Spleen (tissue), 11 donors: ENCODE data around the gene COBLL1. TPM values are rescaled to one million over a fixed set of nuclear protein-coding genes. Genes with fewer than 3 reads are reported as not detected.

Experiments used
- DNase-seq: peaks from one replicate; pipeline ENCODE4 v3.0.0-alpha.2; 2020
- H3K27ac ChIP-seq, 8 donors: fragments of 200-600 bp; sonication (generic) in 7 of 8; 1 replicate in 4 of 8; 2 replicates in 4 of 8; pipeline versions ENCODE4 v1.5.0 to v1.8.0; 2016 to 2021; ENCODE audit warnings: inconsistent platforms in 4 of 8, mild to moderate bottlenecking in 4 of 8, moderate library complexity in 1 of 8
- H3K27me3 ChIP-seq, 7 donors: fragments of 200-600 bp; sonication (generic) in 6 of 7; replicated peaks in 1 of 7; 1 replicate in 4 of 7; 2 replicates in 3 of 7; pipeline versions ENCODE4 v1.5.0 to v1.8.0; 2016 to 2021; ENCODE audit warnings: inconsistent platforms in 3 of 7, mild to moderate bottlenecking in 1 of 7
- H3K36me3 ChIP-seq, 6 donors: fragments of 200-600 bp; sonication (generic) in 5 of 6; 1 replicate in 4 of 6; 2 replicates in 2 of 6; pipeline versions ENCODE4 v1.5.0 to v1.8.0; 2016 to 2021; ENCODE audit warnings: inconsistent platforms in 2 of 6
- H3K4me1 ChIP-seq, 6 donors: fragments of 200-600 bp; sonication (generic) in 5 of 6; 1 replicate in 3 of 6; 2 replicates in 3 of 6; pipeline versions ENCODE4 v1.5.0 to v1.8.0; 2016 to 2021; ENCODE audit warnings: inconsistent platforms in 3 of 6
- H3K4me3 ChIP-seq, 8 donors: fragments of 200-600 bp; sonication (generic) in 7 of 8; 1 replicate in 4 of 8; 2 replicates in 4 of 8; pipeline versions ENCODE4 v1.5.0 to v1.8.0; 2016 to 2021; ENCODE audit warnings: inconsistent platforms in 4 of 8, mild to moderate bottlenecking in 4 of 8, moderate library complexity in 2 of 8
- H3K9me3 ChIP-seq, 8 donors: fragments of 200-600 bp; sonication (generic) in 7 of 8; 1 replicate in 4 of 8; 2 replicates in 4 of 8; pipeline versions ENCODE4 v1.5.0 to v1.8.0; 2016 to 2021; ENCODE audit warnings: inconsistent platforms in 4 of 8
- CTCF ChIP-seq, 11 experiments: fragments of 200-600 bp in 7 of 11; fragments of 450-650 bp in 4 of 11; sonication (generic) in 4 of 11; IDR thresholded peaks in 8 of 11; conservative IDR thresholded peaks in 3 of 11; 1 replicate in 7 of 11; 2 replicates in 4 of 11; pipeline versions ENCODE4 v1.4.0 to v1.8.0; 2016 to 2021; ENCODE audit warnings: antibody characterized with exemption in 11 of 11, inconsistent platforms in 4 of 11, mild to moderate bottlenecking in 1 of 11
- POLR2A ChIP-seq, 3 donors: fragments of 450-650 bp; IDR thresholded peaks; one replicate each; pipeline ENCODE4 v1.5.1; 2017; ENCODE audit warnings: antibody characterized with exemption in 3 of 3, mild to moderate bottlenecking in 1 of 3
- POLR2AphosphoS5 ChIP-seq, 3 donors: sonication (generic); formaldehyde crosslinking; IDR thresholded peaks; one replicate each; pipeline ENCODE4 v1.5.1; 2017; ENCODE audit warnings: antibody characterized with exemption in 3 of 3
- WGBS, 5 donors: extraction: QIAGEN DNeasy Blood & Tissue Kit in 3 of 5; methylation state at CpG; one replicate each; pipeline versions ENCODE4 v1.1.5 to v1.1.7; 2013 to 2018; 5-methylcytosine and 5-hydroxymethylcytosine counted together
- intact Hi-C: fragments of 100-400 bp; cut with DNase I; formaldehyde crosslinking; loops from one replicate; pipeline ENCODE4 v1.15.0; 2023; ENCODE audit warnings: low total_unique reads
- polyA plus RNA-seq, 3 donors: library from polyadenylated mRNA; stranded (reverse); fragments of 200-250 nt; gene quantifications; one replicate each; pipeline ENCODE4 v1.2.1, GENCODE V29; 2013
- total RNA-seq, 7 donors: library from RNA; depleted of rRNA in 3 of 7; stranded (reverse); fragments of >200 nt in 3 of 7; fragmentation: NEBNext Ultra II Directional in 4 of 7; extraction: Animal tissue kit (Norgen Biotek cat#: 25700) in 4 of 7; gene quantifications; one replicate each; pipeline versions ENCODE4 v1.1.0 to v1.2.1, GENCODE V29; 2016 to 2021
- donor health status: healthy with polysubstance abuse.
- donor health status: DM: no; HTN: no; CAD: no; lungs with moderate emphysema.
- donor health status: DM: no; HTN: no; CAD: no.
- donor health status: Bipolar disorder and iron deficiency.
- donor health status: healthy.
- donor health status: DM: no; HTN: no; CAD: no.
- donor health status: DM: yes; HTN: yes; CAD: no.

The COBLL1 gene
- total and polyA plus RNA-seq, 10 donors, result 6.4 to 86.8 (median 49.9) TPM

GRCh38 chr2:164818149-164819136, 23.2 kb downstream of the COBLL1 start:
- no peak for DNase-seq
- no peak overlapping the region for H3K27ac ChIP-seq
- WGBS, 5 donors, result 93 to 97% (median 94%) methylated on average over 14 of the region's 14 CpGs
- intact Hi-C loops, result no loop called here
- no peaks in the 10 kb centered on the region for H3K27me3 ChIP-seq
- no peaks in the 10 kb centered on the region for H3K9me3 ChIP-seq
- H3K4me1 ChIP-seq, result peaks cover 0 to 15% (median 0%) of the 10 kb centered on the region in 6 donors
- H3K36me3 ChIP-seq, result no peaks in the 10 kb centered on the region
- no peak overlapping the region for H3K4me3 ChIP-seq
- TF ChIP-seq POLR2A (IDR thresholded peaks at IDR 0.05) (no peak), POLR2AphosphoS5 (IDR thresholded peaks at IDR 0.05) (no peak), CTCF (IDR thresholded peaks at IDR 0.05 in 8 of 11, conservative IDR thresholded peaks at IDR 0.05 in 3 of 11) (no peak)

DNA sequence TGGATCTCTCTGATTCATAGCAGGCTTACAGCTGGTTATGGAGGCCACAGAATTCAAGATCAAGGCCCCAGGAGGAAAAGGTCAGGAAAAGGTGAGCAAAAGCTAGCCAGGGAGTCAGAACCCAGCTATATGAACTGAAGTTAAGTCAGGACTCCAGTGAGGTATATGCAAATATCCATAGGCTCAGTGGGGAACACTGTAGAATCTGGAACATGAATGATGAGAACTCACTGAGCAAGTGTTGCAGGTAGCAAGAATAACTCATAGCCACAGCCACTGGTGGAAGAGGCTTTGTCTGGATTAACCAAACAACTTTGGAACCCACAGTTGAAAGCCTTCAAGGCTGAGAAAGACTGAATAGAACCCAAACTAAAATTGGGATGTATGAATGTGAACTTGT, 24.7 kb downstream of the COBLL1 start:
- Histone ChIP-seq H3K27me3 (no peaks in the 10 kb centered on the region), H3K4me1 (peaks cover 0 to 15% (median 0%) of the 10 kb centered on the region in 6 donors), H3K4me3 (no peak overlapping the region), H3K36me3 (no peaks in the 10 kb centered on the region), H3K9me3 (no peaks in the 10 kb centered on the region), H3K27ac (no peak overlapping the region)
- TF ChIP-seq CTCF (IDR thresholded peaks at IDR 0.05 in 8 of 11, conservative IDR thresholded peaks at IDR 0.05 in 3 of 11) (no peak), POLR2AphosphoS5 (IDR thresholded peaks at IDR 0.05) (no peak), POLR2A (IDR thresholded peaks at IDR 0.05) (no peak)
- DNase-seq, result no peak
- intact Hi-C loops, result no loop called here

DNA sequence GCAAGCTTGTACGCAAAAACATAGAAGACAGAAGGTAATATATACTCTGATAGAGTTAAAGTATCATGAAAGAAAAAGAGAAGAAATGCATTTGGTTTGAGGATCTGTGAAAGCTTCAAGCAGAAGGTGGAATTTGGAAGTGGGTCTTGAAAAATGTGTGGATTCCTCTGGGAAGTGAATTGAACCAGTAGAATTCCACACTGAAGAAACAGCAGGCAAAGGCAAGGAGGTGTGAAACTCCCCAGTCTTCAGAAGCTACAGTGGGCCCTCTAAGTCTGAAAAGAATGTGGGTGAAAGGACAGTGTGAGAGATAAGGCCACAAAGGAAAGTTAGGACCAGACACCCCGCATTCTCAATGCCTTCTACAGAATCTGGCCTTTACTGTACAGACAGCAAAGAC, 25.6 kb downstream of the COBLL1 start:
- peaks cover 0 to 15% (median 0%) of the 10 kb centered on the region in 6 donors for H3K4me1 ChIP-seq
- H3K36me3 ChIP-seq, result no peaks in the 10 kb centered on the region
- no peaks in the 10 kb centered on the region for H3K9me3 ChIP-seq
- TF ChIP-seq POLR2AphosphoS5 (IDR thresholded peaks at IDR 0.05), result no peak
- no peak for TF ChIP-seq CTCF (IDR thresholded peaks at IDR 0.05 in 8 of 11, conservative IDR thresholded peaks at IDR 0.05 in 3 of 11)
- TF ChIP-seq POLR2A (IDR thresholded peaks at IDR 0.05), result no peak
- no peak overlapping the region for H3K27ac ChIP-seq
- 74 to 99% (median 92%) methylated on average over 2 of the region's 2 CpGs for WGBS, 5 donors
- no peaks in the 10 kb centered on the region for H3K27me3 ChIP-seq
- DNase-seq, result no peak
- H3K4me3 ChIP-seq, result no peak overlapping the region
- intact Hi-C loops, result no loop called here

GRCh38 chr2:164815071-164815793, 26.4 kb downstream of the COBLL1 start:
- no peaks in the 10 kb centered on the region for H3K27me3 ChIP-seq
- no peaks in the 10 kb centered on the region for H3K36me3 ChIP-seq
- no peak overlapping the region for H3K27ac ChIP-seq
- peaks cover 0 to 15% (median 0%) of the 10 kb centered on the region in 6 donors for H3K4me1 ChIP-seq
- WGBS, 5 donors, result 84 to 99% (median 93%) methylated on average over 3 of the region's 3 CpGs
- no peaks in the 10 kb centered on the region for H3K9me3 ChIP-seq
- no peak overlapping the region for H3K4me3 ChIP-seq
- TF ChIP-seq POLR2A (IDR thresholded peaks at IDR 0.05) (no peak), CTCF (IDR thresholded peaks at IDR 0.05 in 8 of 11, conservative IDR thresholded peaks at IDR 0.05 in 3 of 11) (no peak)
- DNase-seq, result no peak
- intact Hi-C loops, result no loop called here
